ENCODE measurements around the gene BMPR1A. TPM values are rescaled to one million over a fixed set of nuclear protein-coding genes. Genes with fewer than 3 reads are reported as not detected.
"Not testable (repeated sequence)": the region's sequence is repeated elsewhere in the genome, so short reads cannot be mapped to it uniquely, and the experiment has no call there.

BMPR1A gene
- total RNA-seq, 1 donor from 2014 or later = 54.8 TPM

DNA sequence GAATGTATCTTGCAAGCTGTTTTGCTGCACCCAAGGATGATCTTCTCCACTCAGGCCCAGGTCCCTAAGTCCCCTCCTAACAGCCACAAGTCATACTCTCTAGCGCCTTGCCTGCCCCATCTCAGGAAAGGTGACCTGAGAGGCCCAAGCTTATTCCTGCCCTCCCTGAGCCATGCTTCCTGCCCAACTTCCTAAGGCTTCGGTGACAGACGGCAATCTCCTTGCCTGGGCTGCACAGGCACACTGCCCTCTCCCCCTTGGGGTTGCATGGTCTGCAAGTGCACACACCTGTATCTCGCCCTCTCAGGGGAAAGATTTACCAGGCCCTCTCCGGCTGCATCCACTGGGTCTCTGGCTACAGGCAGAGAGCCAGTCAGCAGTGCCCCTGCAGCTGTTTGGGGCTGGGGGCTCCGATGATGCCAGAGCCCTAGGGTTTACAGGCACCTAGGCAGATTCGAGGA is 211.1 kb downstream of the BMPR1A start:
- peak; percentile 44 for DNase-seq (ENCODE audit: low spot score)

DNA sequence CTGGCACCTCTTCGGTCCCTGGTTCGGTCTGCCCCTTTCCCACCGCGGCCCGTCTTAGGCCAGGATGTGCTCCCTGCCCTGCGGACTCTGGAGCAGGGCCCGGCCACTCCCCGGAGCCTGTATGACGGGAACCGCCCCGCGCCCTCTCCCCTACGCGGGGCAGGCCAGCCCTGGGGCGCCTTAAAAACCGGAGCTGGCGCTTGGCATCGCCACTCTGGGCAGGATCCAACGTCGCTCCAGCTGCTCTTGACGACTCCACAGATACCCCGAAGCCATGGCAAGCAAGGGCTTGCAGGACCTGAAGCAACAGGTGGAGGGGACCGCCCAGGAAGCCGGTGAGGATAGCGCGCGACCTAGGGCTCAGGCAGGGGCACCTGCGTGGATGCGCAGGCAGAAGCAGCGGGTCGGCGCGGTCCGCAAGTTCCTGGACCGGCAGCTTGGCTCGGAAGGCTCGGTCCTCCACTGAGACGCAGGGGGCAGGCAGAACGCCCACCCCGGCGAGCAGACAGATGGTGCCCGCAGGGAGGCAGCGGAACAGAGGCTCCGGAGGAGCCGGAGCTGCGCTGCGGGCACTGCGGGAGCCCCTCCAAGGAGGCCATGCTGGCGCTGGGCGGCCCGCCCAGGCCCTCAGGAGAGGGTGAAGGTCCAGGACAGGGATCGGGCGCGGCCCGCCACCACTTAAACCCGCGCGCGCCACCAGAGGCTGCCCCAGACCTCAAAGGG is 212.0 kb downstream of the BMPR1A start, which contains the start of gene ADIRF:
Gene ADIRF, plus strand, starts transcription at position 212 of the 723 bp plus-strand sequence. Its CDS starts 63 bp downstream, at position 275.
- DNase-seq (ENCODE audit: low spot score) = peak; percentile 91

DNA sequence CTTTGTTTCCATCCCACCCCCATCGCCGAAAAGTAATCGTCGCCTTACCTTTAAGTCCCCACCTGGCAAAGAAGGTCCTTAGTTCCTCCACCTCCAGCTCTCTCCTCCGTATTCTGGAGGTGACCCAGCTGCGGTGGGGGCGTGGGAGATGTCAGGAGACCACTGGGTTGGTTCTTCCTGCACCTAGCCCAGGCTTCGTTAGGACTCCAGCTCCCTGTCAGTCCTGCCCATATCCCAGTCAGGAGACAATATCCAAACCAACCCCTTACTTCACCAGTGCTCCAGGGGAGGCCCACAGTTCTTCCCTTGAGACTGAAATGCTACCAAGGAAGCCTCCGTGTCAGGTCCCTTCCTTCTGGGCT is 212.6 kb downstream of the BMPR1A start:
- no peak for DNase-seq (ENCODE audit: low spot score)

DNA sequence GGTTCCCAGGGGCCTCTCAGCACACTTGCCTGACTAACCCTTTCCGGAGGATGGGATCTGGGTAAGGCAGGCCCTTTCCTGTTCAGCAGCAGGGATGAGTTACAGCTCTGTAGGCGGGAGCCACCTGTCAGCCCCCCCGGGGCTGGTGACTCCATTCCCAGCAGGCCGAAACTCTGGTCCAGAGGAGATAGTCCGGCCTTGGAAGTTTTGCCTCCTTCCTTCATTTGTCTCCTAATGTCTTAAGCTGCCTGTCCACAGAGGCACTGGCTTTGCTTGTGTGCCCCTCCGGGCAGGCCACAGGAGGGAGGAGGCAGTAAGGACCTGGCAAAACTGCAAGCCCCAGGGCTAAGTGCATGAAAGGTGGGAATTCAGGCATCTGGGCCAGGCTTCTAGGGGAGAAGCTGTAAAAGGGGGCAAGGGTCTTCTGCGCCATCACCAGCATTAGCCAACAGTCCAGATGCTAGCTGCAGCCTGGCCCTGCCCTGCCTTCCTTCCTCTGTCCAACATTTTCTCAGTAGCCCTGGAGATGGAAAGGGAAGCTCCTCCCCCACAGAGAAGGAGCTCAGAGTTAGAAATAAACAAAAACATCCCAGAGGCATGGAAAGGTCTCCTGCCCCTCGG is 213.1 kb downstream of the BMPR1A start:
- no peak for DNase-seq (ENCODE audit: low spot score)

DNA sequence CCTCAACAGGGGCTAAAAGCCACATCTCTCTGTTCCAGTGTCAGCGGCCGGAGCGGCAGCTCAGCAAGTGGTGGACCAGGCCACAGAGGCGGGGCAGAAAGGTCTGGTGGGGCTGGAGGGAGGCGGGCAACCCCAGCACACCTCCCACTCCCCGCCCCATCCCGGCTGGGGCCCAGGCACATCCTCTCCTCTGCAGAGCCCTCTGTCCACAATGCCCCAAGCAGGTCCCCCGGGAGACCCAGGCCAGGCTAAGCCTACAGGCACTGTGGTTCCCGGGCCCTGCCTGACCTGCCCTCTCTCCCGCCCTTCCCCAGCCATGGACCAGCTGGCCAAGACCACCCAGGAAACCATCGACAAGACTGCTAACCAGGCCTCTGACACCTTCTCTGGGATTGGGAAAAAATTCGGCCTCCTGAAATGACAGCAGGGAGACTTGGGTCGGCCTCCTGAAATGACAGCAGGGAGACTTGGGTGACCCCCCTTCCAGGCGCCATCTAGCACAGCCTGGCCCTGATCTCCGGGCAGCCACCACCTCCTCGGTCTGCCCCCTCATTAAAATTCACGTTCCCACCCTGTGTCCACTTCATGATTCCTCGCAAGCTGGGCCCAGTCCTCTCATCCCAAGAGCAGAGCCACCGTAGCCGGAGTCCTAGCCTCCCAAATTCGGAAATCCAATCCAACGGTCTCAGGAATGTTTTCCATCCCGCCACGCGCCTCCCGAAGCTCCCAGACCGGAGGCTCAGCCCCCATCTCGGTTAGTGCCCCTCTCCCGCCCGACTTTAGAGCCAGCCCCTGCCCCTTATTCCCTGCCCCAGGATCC is 214.0 kb downstream of the BMPR1A start:
- DNase-seq (ENCODE audit: low spot score) = peak; percentile 90

DNA sequence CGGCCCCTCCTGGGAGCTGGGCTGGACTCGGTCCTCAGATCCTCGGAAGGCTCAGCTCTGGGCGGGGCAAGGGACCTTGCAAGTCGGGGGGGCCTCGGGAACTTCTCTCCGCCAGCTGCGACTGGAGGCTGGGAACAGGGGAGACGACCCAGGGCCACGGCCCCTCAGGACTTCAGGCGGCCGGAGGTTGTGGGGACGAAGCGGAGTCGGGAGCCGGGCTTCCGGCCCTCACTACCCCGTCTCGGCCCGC is 214.5 kb downstream of the BMPR1A start:
- DNase-seq (ENCODE audit: low spot score) = no peak

DNA sequence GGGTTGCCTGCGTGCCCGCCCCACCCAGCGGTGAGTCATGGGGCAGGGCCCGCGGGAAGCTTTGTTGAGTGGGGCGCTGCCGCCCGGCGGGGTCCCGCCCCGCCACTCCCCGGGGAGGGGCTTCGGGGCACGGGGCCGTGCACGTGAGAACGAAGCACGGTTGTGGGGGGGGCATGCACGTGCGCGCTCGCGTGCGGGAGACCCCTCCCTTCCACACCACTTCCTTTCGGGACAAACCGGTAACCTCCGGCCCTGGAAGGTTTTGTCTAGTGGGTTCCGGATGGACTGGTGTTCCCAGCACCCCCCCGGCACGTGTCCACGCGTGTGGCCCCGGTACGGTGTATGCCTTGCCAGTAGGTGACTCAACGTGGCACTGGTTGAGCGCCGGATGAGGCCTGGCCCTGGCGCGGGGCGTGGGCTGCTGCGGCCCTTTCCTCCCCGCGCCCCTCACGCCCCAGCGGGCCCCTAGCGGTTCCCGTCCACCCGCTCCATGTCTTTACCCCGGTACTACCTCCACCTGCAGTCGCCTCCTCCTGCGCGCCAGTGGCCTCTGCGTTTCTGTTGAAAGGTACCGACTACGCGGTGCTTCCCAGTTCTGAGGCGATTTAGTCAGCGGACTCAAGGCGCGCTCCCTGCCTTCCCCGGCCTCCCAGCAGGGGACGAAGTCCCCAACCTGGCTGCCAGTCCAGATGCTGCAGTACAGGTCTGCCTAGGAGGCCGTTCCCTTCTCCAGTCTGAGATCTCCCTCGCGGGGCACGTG is 215.0 kb downstream of the BMPR1A start:
- peak; percentile 95 for DNase-seq (ENCODE audit: low spot score)

DNA sequence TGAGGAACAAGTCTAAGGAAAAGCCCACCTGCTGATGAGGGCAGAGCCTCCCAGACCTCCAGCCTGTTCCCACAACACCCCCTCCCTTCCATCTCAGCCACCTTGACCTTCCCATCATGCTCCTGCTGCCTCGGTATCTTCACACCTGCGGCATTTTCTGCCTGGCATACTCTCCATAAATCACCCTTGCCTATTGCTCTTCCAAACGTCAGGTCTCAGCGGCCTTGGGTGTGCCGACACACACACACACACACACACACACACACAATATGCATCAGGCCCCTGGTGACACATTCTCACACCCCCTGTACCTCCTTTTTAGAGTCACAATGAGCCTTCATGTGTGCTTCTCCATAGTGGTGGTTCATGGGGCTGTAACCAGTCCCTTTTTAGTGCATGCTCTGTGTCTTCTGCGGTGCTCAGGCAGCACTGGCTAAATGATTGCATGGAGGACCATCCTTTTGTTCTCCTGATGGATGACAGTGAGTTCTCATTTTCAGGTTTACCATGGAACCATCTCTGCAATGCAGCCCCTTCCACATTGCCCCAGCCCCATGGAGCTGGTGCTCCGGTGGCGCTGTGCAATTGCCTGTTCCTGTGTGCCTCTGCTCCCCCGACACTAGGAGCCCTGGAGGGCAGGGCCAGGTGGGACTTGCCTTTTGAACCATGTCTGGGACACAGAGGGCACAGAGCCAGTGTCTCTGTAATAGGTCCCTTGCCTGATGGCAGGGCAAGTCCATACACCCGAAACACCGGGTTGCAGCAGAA is 216.4 kb downstream of the BMPR1A start:
- DNase-seq (ENCODE audit: low spot score) = no peak

DNA sequence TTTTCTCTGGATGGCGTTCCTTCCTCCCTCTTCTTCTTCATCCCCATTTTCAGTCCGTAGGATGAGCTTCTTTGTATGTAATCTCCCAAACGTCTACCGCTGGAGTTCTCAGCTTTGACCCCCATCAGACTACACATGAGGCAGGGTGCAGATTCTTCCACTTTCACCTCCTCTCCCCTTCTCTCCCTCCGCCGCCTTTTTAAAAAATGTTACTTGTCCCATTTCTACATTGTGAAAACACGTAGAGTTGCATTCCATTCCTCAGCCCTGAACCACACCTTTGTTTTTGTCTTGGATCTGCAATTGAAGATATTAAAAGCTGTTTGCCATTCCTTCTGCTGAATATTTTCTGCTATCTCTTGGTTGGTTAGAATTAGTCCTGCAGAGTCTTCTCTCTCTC is 218.1 kb downstream of the BMPR1A start:
- DNase-seq (ENCODE audit: low spot score) = no peak

DNA sequence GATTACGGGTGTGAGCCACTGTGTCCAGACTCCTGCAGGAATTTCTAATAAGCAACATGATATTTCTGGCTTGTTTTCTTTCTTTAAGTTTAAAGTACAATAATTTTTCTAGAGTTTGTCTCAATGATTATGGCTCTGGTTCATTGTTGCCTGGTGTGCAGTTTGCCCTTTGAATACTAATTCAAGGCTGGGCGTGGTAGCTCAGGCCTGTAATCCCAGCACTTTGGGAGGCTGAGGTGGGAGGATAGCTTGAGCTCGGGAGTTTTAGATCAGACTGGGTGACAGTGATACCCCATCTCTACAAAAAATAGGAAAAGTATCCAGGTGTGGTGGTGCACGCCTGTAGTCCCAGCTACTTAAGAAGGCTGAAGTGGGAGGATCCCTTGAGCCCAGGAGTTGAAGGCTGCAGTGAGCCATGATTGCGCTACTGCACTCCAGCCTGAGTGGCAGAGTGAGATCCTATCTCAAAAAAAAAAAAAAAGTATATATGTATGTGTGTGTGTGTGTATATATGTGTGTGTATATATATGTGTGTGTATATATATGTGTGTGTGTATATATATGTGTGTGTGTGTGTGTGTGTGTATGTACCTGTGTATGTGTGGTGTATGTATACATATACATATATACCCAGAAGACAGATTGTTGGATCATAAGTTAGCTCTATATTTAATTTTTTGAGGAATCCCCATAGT is 220.1 kb downstream of the BMPR1A start:
- DNase-seq (ENCODE audit: low spot score) = no peak

DNA sequence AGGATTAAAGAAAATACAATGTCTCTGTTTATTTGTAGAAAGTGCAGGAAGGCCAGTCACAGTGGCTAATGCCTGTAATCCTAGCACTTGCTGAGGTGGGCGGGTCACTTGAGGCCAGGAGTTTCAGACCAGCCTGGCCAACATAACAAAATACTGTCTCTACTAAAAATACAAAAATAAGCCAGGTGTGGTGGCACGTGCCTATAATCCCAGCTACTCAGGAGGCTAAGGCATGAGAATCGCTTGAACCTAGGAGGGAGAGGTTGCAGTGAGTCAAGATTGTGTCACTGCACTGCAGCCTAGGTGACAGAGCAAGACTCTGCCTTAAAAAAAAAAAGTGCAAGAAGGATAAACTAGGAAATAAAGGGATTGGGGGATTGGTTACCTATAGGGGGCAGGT is 222.0 kb downstream of the BMPR1A start:
- DNase-seq (ENCODE audit: low spot score) = not testable (repeated sequence)

DNA sequence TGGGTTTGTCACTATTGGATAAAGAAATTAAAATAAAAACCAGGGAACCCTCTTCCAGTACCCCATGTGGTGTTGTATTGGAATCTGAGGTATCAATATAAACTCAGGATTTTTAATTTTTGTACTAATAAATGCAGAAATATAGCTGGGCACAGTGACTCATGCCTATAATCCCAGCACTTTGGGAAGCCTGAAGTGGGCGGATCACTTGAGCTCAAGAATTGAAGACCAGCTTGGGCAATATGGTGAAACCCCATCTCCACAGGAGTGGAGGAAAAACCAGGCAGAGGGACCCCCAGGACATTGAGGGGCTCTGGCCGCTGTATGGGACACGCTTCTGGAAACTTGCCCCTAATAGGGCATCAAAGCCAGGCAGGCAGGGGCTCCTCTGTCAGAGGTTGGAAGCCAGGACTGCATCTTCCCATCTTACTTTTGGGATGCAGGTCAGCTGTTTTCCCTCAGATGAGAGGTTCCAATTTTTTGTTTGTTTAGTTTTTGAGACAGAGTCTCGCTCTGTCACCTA is 222.9 kb downstream of the BMPR1A start:
- no peak for DNase-seq (ENCODE audit: low spot score)

DNA sequence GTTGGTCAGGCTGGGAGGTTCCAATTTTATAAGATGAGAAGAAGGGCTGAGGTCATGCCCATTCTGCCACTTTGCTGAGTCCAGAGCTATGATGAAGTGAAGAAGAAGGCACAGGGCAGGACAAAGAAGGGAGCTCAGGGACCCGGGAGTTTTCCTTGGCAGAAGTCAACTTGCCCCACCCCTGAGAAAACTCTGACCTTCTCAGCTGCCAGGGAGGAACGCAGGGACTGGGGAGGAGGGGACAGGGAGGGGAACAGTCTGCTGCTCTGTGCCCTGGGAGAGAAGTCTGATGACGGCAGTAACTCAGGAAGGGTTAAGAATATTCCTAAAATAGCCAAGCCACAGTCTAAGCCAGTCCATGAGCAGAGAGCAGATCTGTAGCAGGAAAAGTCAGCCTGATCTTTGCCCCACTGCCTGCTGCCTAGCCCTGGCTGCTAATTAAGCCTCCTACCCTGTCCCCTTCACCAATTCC is 223.6 kb downstream of the BMPR1A start:
- no peak for DNase-seq (ENCODE audit: low spot score)

DNA sequence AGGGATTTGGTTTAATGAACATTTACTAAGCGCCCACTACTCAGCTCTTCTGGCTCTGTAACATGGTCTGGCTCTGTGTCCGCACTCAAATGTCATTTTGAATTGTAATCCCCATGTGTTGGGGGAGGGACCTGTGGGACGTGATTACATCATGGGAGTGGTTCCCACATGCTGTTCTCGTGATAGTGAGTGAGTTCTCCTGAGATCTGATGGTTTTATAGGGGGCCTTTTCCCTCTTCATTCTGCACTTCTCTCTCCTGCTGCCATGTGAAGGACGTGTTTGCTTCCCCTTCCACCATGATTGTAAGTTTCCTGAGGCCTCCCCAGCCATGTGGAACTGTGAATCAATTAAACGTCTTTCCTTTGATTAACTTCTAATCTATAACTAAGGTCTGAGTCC is 224.6 kb downstream of the BMPR1A start:
- not testable (repeated sequence) for DNase-seq (ENCODE audit: low spot score)

DNA sequence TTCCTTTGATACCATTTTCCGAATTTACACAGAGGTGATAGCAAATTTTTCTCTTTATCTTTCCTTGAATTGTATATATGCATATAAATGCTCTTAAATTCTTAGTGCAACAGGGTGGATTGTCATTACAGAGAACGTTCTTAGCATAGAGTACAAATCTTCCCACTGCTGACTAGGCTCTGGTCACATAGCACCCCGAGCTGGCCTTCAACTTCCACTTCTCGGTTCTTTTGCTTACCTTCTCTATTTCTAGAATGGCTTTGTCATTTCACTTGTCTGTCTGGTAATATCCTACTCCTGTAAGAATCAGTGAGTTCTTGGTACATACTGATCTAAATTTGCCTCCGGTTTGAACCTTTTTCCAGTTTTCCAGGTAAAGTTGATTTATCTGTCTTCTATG is 225.3 kb downstream of the BMPR1A start:
- no peak for DNase-seq (ENCODE audit: low spot score)

Other genes starting within 250 kb of the BMPR1A start
- 43.2 TPM for gene WAPL, start 234.8 kb upstream of the BMPR1A start, total RNA-seq
- gene OPN4, start 102.1 kb upstream of the BMPR1A start, total RNA-seq = not detected
- gene LDB3, start 88.1 kb upstream of the BMPR1A start, total RNA-seq = 15.9 TPM
- 99.0 TPM for gene MMRN2, start 201.0 kb downstream of the BMPR1A start, total RNA-seq
- gene SNCG, start 202.0 kb downstream of the BMPR1A start, total RNA-seq = 706 TPM
- 790 TPM for gene ADIRF, start 211.9 kb downstream of the BMPR1A start, total RNA-seq

All from ureter (tissue), 1 donor.